Mucosa of rectum (tissue), 2 donors: ENCODE measurements around the gene HUS1.
A peak's percentile ranks its signal among the peaks of the same experiment; 100 is the strongest.
"Not testable (repeated sequence)": the region's sequence is repeated elsewhere in the genome, so short reads cannot be mapped to it uniquely, and the experiment has no call there.

Experiments used
- H3K27ac ChIP-seq, 2 donors: one replicate each; pipeline ENCODE4 v1.7.0; 2013; ENCODE audit warnings: inconsistent platforms in 2 of 2, low read depth in 2 of 2, low read length in 2 of 2
- H3K27me3 ChIP-seq, 2 donors: one replicate each; pipeline ENCODE4 v1.7.0; 2013; ENCODE audit warnings: low read length in 2 of 2; ENCODE audit not compliant: control insufficient read depth in 2 of 2, insufficient read depth in 2 of 2
- H3K36me3 ChIP-seq, 2 donors: one replicate each; pipeline ENCODE4 v1.7.0; 2013; ENCODE audit warnings: low read length in 2 of 2; ENCODE audit not compliant: control insufficient read depth in 2 of 2, insufficient read depth in 2 of 2
- H3K4me1 ChIP-seq, 2 donors: one replicate each; pipeline ENCODE4 v1.7.0; 2013; ENCODE audit warnings: low read length in 2 of 2, mild to moderate bottlenecking in 1 of 2; ENCODE audit not compliant: control insufficient read depth in 2 of 2, insufficient read depth in 2 of 2
- H3K4me3 ChIP-seq, 2 donors: one replicate each; pipeline ENCODE4 v1.7.0; 2013; ENCODE audit warnings: low read length in 2 of 2
- H3K9ac ChIP-seq, 2 donors: one replicate each; pipeline ENCODE4 v1.7.0; 2013; ENCODE audit warnings: low read length in 2 of 2, low read depth in 1 of 2, mild to moderate bottlenecking in 1 of 2
- H3K9me3 ChIP-seq, 2 donors: one replicate each; pipeline ENCODE4 v1.7.0; 2013; ENCODE audit warnings: low read length in 2 of 2; ENCODE audit not compliant: control insufficient read depth in 2 of 2
- donor health status: healthy.
- donor health status: Normal muscosa, but diverticular disease.

Gene HUS1

GRCh38 chr7:47947355-47947749 lies 32.1 kb downstream of the HUS1 start:
- Histone ChIP-seq H3K4me1 (peaks cover 17 to 19% of the 10 kb centered on the region in 2 donors), H3K27ac (no peak overlapping the region)

GRCh38 chr7:47946581-47947354 lies 32.6 kb downstream of the HUS1 start:
- Histone ChIP-seq H3K36me3 (no peaks in the 10 kb centered on the region), H3K9me3 (no peaks in the 10 kb centered on the region), H3K4me3 (no peak overlapping the region), H3K27me3 (no peaks in the 10 kb centered on the region), H3K9ac (no peak overlapping the region), H3K27ac (no peak overlapping the region), H3K4me1 (peaks cover 11 to 17% of the 10 kb centered on the region in 2 donors)

More at GRCh38 chr7:47947355-47947749, 32.1 kb downstream of the HUS1 start:
- Histone ChIP-seq H3K36me3 (no peaks in the 10 kb centered on the region), H3K9me3 (no peaks in the 10 kb centered on the region), H3K9ac (no peak overlapping the region), H3K4me3 (no peak overlapping the region), H3K27me3 (no peaks in the 10 kb centered on the region)

- Histone ChIP-seq H3K9me3 (no peaks in the 10 kb centered on the region), H3K36me3 (no peaks in the 10 kb centered on the region), H3K9ac (no peak overlapping the region), H3K4me1 (peaks cover 10 to 19% of the 10 kb centered on the region in 2 donors), H3K27ac (no peak overlapping the region), H3K4me3 (no peak overlapping the region), H3K27me3 (no peaks in the 10 kb centered on the region)
These were observed 34.0 kb downstream of the HUS1 start for GRCh38 chr7:47945261-47946015.

GRCh38 chr7:47944536-47945260 lies 34.7 kb downstream of the HUS1 start:
- H3K9me3 ChIP-seq = no peaks in the 10 kb centered on the region
- H3K27ac ChIP-seq = no peak overlapping the region
- no peak overlapping the region for H3K9ac ChIP-seq
- H3K36me3 ChIP-seq = no peaks in the 10 kb centered on the region
- H3K4me1 ChIP-seq = peaks cover 15 to 22% of the 10 kb centered on the region in 2 donors
- H3K4me3 ChIP-seq = no peak overlapping the region
- H3K27me3 ChIP-seq = no peaks in the 10 kb centered on the region

GRCh38 chr7:47943676-47944474 lies 35.5 kb downstream of the HUS1 start:
- no peak overlapping the region for H3K9ac ChIP-seq
- H3K27ac ChIP-seq = no peak overlapping the region
- no peaks in the 10 kb centered on the region for H3K9me3 ChIP-seq
- H3K4me3 ChIP-seq = no peak overlapping the region
- H3K4me1 ChIP-seq = peaks cover 15 to 28% of the 10 kb centered on the region in 2 donors
- no peaks in the 10 kb centered on the region for H3K27me3 ChIP-seq
- no peaks in the 10 kb centered on the region for H3K36me3 ChIP-seq

- H3K27ac ChIP-seq, H3K9me3 ChIP-seq: not testable (repeated sequence)
- peaks cover 19 to 28% of the 10 kb centered on the region in 2 donors for H3K4me1 ChIP-seq
These were observed 36.8 kb downstream of the HUS1 start for GRCh38 chr7:47942651-47943050.

GRCh38 chr7:47942132-47942531 lies 37.3 kb downstream of the HUS1 start:
- H3K9ac ChIP-seq = no peak overlapping the region
- H3K36me3 ChIP-seq = no peaks in the 10 kb centered on the region
- peaks cover 19 to 28% of the 10 kb centered on the region in 2 donors for H3K4me1 ChIP-seq
- no peak overlapping the region for H3K27ac ChIP-seq
- peak overlapping the region in 1 of 2 donors; percentile 32 for H3K4me3 ChIP-seq
- H3K27me3 ChIP-seq = no peaks in the 10 kb centered on the region
- H3K9me3 ChIP-seq = no peaks in the 10 kb centered on the region

More at GRCh38 chr7:47942651-47943050, 36.8 kb downstream of the HUS1 start:
- not testable (repeated sequence) for H3K4me3 ChIP-seq, H3K36me3 ChIP-seq, H3K9ac ChIP-seq, H3K27me3 ChIP-seq

GRCh38 chr7:47941136-47941844 lies 38.1 kb downstream of the HUS1 start:
- peak overlapping the region; percentile 89 to 91 for H3K27ac ChIP-seq
- H3K9ac ChIP-seq = peak overlapping the region; percentile 50 to 56
- H3K4me3 ChIP-seq = peak overlapping the region; percentile 25 to 48
- no peaks in the 10 kb centered on the region for H3K9me3 ChIP-seq
- peaks cover 19 to 28% of the 10 kb centered on the region in 2 donors for H3K4me1 ChIP-seq
- H3K27me3 ChIP-seq = no peaks in the 10 kb centered on the region
- H3K36me3 ChIP-seq = no peaks in the 10 kb centered on the region
